ENCODE data around the gene BSPRY.

Gene BSPRY

GRCh38 chr9:113311961-113312360 is 37.4 kb upstream of the BSPRY start:
- Histone ChIP-seq H3K9ac (no peak overlapping the region), H3K4me3 (IDR thresholded peaks at IDR 0.05; ENCODE audit: insufficient read depth, low read depth, low read length) (no peak overlapping the region), H4K20me1 (ENCODE audit: insufficient read depth) (no peaks in the 10 kb centered on the region), H3K4me1 (ENCODE audit: low read depth, poor library complexity, severe bottlenecking) (no peaks in the 10 kb centered on the region), H3K79me2 (ENCODE audit: insufficient read depth, low read depth) (no peaks in the 10 kb centered on the region), H3K4me2 (no peak overlapping the region), H2AFZ (ENCODE audit: low read depth) (no peak overlapping the region), H3K27ac (no peak overlapping the region), H3K27me3 (ENCODE audit: insufficient read depth, low read depth) (no peaks in the 10 kb centered on the region), H3K36me3 (ENCODE audit: insufficient read depth) (no peaks in the 10 kb centered on the region)
- TF ChIP-seq CTCF (conservative IDR thresholded peaks at IDR 0.05; ENCODE audit: low read depth, low read length): no peak

GRCh38 chr9:113313261-113313660 is 36.1 kb upstream of the BSPRY start:
- H3K4me2 ChIP-seq: no peak overlapping the region
- no peaks in the 10 kb centered on the region for H4K20me1 ChIP-seq (ENCODE audit: insufficient read depth)
- no peak overlapping the region for H2AFZ ChIP-seq (ENCODE audit: low read depth)

GRCh38 chr9:113315231-113315630 is 34.1 kb upstream of the BSPRY start:
- TF ChIP-seq CTCF (conservative IDR thresholded peaks at IDR 0.05; ENCODE audit: low read depth, low read length): no peak
- H3K27me3 ChIP-seq (ENCODE audit: insufficient read depth, low read depth): no peaks in the 10 kb centered on the region
- H3K79me2 ChIP-seq (ENCODE audit: insufficient read depth, low read depth): no peaks in the 10 kb centered on the region
- H3K4me2 ChIP-seq: no peak overlapping the region
- no peaks in the 10 kb centered on the region for H3K4me1 ChIP-seq (ENCODE audit: low read depth, poor library complexity, severe bottlenecking)
- H3K9ac ChIP-seq: no peak overlapping the region
- H4K20me1 ChIP-seq (ENCODE audit: insufficient read depth): no peaks in the 10 kb centered on the region
- H2AFZ ChIP-seq (ENCODE audit: low read depth): no peak overlapping the region
- H3K36me3 ChIP-seq (ENCODE audit: insufficient read depth): no peaks in the 10 kb centered on the region
- H3K27ac ChIP-seq: no peak overlapping the region
- no peak overlapping the region for H3K4me3 ChIP-seq (IDR thresholded peaks at IDR 0.05; ENCODE audit: insufficient read depth, low read depth, low read length)

More at GRCh38 chr9:113313261-113313660, 36.1 kb upstream of the BSPRY start:
- Histone ChIP-seq H3K4me1 (ENCODE audit: low read depth, poor library complexity, severe bottlenecking) (no peaks in the 10 kb centered on the region), H3K79me2 (ENCODE audit: insufficient read depth, low read depth) (no peaks in the 10 kb centered on the region), H3K4me3 (IDR thresholded peaks at IDR 0.05; ENCODE audit: insufficient read depth, low read depth, low read length) (no peak overlapping the region), H3K27me3 (ENCODE audit: insufficient read depth, low read depth) (no peaks in the 10 kb centered on the region), H3K9ac (no peak overlapping the region), H3K27ac (no peak overlapping the region), H3K36me3 (ENCODE audit: insufficient read depth) (no peaks in the 10 kb centered on the region)
- TF ChIP-seq CTCF (conservative IDR thresholded peaks at IDR 0.05; ENCODE audit: low read depth, low read length): no peak

GRCh38 chr9:113316030-113316429 is 33.3 kb upstream of the BSPRY start:
- Histone ChIP-seq H2AFZ (ENCODE audit: low read depth) (no peak overlapping the region), H3K4me3 (IDR thresholded peaks at IDR 0.05; ENCODE audit: insufficient read depth, low read depth, low read length) (no peak overlapping the region), H3K36me3 (ENCODE audit: insufficient read depth) (no peaks in the 10 kb centered on the region), H3K79me2 (ENCODE audit: insufficient read depth, low read depth) (no peaks in the 10 kb centered on the region), H4K20me1 (ENCODE audit: insufficient read depth) (no peaks in the 10 kb centered on the region), H3K4me1 (ENCODE audit: low read depth, poor library complexity, severe bottlenecking) (no peaks in the 10 kb centered on the region), H3K27me3 (ENCODE audit: insufficient read depth, low read depth) (no peaks in the 10 kb centered on the region), H3K4me2 (no peak overlapping the region), H3K9ac (no peak overlapping the region), H3K27ac (no peak overlapping the region)
- no peak for TF ChIP-seq CTCF (conservative IDR thresholded peaks at IDR 0.05; ENCODE audit: low read depth, low read length)

All from KMS-11 (cell line).